C4-2B (cell line): ENCODE results near the gene PXT1.

Experiments
- CTCF ChIP-seq: fragments of 450-650 bp; conservative IDR thresholded peaks from 2 replicates; pipeline ENCODE4 v1.5.1; 2017; ENCODE audit warnings: mild to moderate bottlenecking
- ZFX ChIP-seq: fragments of 450-650 bp; IDR thresholded peaks from 2 replicates; pipeline ENCODE4 v1.6.1; 2017

DNA sequence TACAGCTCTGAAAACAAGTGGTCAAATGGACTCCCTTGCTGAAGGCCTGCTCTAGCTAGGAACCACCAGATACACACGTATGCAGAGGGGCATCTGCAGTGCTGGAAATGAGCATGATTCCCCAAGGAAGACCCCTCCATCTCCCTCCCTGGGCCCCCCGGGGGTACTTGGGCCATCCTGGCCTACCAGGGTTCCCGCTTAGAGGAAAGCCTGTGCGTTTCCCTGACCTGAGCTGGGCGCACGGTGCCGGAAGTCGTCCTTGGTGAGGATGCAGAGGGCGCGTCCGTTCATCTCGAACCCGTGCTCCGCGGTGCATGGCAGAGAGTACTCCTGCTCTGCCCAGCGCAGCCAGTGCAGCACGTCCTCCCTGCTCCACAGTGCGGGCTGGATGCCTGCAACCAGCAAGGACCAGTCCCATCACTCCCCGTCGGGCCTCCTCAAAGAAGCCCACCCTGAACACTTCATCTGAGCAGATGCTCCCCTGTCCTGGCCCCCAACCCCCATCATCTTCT, 67.0 kb downstream of the PXT1 start:
- TF ChIP-seq CTCF, result no peak
- TF ChIP-seq ZFX, result no peak
